Stomach (tissue), 9 donors: ENCODE data around the gene KLF9. TPM values are rescaled to one million over a fixed set of nuclear protein-coding genes. Genes with fewer than 3 reads are reported as not detected.

Source experiments
- DNase-seq, 2 donors: peaks; one replicate each; pipeline versions ENCODE4 v3.0.0 to v3.0.0-alpha.2; 2013 to 2019
- H3K27ac ChIP-seq, 5 donors: fragments of 200-600 bp in 4 of 5; sonication (generic) in 4 of 5; one replicate each; pipeline ENCODE4 v1.5.1; 2013 to 2019; ENCODE audit warnings: mild to moderate bottlenecking in 1 of 5, moderate library complexity in 1 of 5
- H3K27me3 ChIP-seq, 3 donors: fragments of 200-600 bp; sonication (generic); one replicate each; pipeline ENCODE4 v1.5.1; 2017 to 2019; ENCODE audit warnings: mixed run types in 1 of 3
- H3K36me3 ChIP-seq, 4 donors: fragments of 200-600 bp; sonication (generic); 1 replicate in 3 of 4; 2 replicates in 1 of 4; pipeline ENCODE4 v1.5.1; 2016 to 2019
- H3K4me1 ChIP-seq, 4 donors: fragments of 200-600 bp; sonication (generic); one replicate each; pipeline ENCODE4 v1.5.1; 2016 to 2019
- H3K4me3 ChIP-seq, 4 donors: fragments of 200-600 bp; sonication (generic) in 3 of 4; one replicate each; pipeline ENCODE4 v1.5.1; 2016 to 2019; ENCODE audit warnings: mild to moderate bottlenecking in 1 of 4
- H3K9me3 ChIP-seq, 4 donors: fragments of 200-600 bp; sonication (generic); one replicate each; pipeline ENCODE4 v1.5.1; 2016 to 2019
- EP300 ChIP-seq: sonication (generic); formaldehyde crosslinking; IDR thresholded peaks from one replicate; pipeline ENCODE4 v1.6.1; 2017; ENCODE audit warnings: antibody characterized with exemption
- POLR2A ChIP-seq, 4 donors: fragments of 450-650 bp; IDR thresholded peaks; one replicate each; pipeline ENCODE4 v1.6.1; 2016; ENCODE audit warnings: antibody characterized with exemption in 4 of 4, control low read depth in 2 of 4, mild to moderate bottlenecking in 1 of 4, moderate library complexity in 1 of 4
- POLR2AphosphoS5 ChIP-seq, 3 donors: sonication (generic); formaldehyde crosslinking; IDR thresholded peaks; one replicate each; pipeline ENCODE4 v1.6.1; 2016; ENCODE audit warnings: antibody characterized with exemption in 3 of 3
- WGBS, 5 donors: extraction: QIAGEN DNeasy Blood & Tissue Kit in 3 of 5; methylation state at CpG; one replicate each; pipeline versions ENCODE4 v1.1.5 to v1.1.7; 2013 to 2018; 5-methylcytosine and 5-hydroxymethylcytosine counted together
- intact Hi-C: fragments of 100-400 bp; cut with DNase I; formaldehyde crosslinking; loops from one replicate; pipeline ENCODE4 v1.15.1; 2023; ENCODE audit warnings: low total_unique reads
- polyA plus RNA-seq, 3 donors: library from polyadenylated mRNA; stranded (reverse); fragments of 200-250 nt; gene quantifications; one replicate each; pipeline ENCODE4 v1.2.3, GENCODE V29; 2013
- total RNA-seq, 5 donors: library from RNA; depleted of rRNA; stranded (reverse); fragments of >200 nt; gene quantifications; one replicate each; pipeline versions ENCODE4 v1.1.0 to v1.2.3, GENCODE V29; 2014 to 2016
- TF ChIP-seq, protein P1 (sequence below), 7 experiments: fragments of 450-650 bp in 4 of 7; fragments of 200-600 bp in 3 of 7; sonication (generic) in 3 of 7; IDR thresholded peaks; one replicate each; pipeline ENCODE4 v1.5.1; 2016 to 2019; ENCODE audit warnings: antibody characterized with exemption in 7 of 7, control low read depth in 2 of 7, mild to moderate bottlenecking in 1 of 7
- donor health status: healthy with polysubstance abuse.
- donor health status: Bipolar disorder and iron deficiency.
- donor health status: healthy.

The KLF9 gene
- total and polyA plus RNA-seq, 8 donors: 27.9 to 174 (median 55.8) TPM

DNA sequence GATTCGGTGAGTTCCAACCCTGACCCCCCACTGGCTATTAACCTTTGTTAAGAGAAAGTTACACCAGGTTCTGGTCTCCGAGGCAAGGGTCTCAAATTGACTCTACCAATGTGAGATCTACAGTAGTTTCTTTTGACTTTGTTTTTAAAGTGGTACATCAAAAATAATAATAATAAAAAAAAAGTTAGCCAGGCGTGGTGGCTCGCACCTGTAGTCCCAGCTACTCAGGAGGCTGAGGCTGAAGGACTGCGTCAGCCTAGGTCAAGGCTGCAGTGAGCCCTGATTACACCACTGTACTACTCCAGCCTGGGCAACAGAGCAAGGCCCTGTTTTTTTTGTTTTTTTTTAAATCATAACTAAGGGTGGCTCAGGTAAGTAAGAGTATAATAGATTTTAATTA, 1.0 kb upstream of the KLF9 start:
- DNase-seq: no peak
- no peaks in the 10 kb centered on the region for H3K36me3 ChIP-seq
- H3K27me3 ChIP-seq: no peaks in the 10 kb centered on the region
- no peak for TF ChIP-seq POLR2A (IDR thresholded peaks at IDR 0.05)
- TF ChIP-seq, protein P1, sequence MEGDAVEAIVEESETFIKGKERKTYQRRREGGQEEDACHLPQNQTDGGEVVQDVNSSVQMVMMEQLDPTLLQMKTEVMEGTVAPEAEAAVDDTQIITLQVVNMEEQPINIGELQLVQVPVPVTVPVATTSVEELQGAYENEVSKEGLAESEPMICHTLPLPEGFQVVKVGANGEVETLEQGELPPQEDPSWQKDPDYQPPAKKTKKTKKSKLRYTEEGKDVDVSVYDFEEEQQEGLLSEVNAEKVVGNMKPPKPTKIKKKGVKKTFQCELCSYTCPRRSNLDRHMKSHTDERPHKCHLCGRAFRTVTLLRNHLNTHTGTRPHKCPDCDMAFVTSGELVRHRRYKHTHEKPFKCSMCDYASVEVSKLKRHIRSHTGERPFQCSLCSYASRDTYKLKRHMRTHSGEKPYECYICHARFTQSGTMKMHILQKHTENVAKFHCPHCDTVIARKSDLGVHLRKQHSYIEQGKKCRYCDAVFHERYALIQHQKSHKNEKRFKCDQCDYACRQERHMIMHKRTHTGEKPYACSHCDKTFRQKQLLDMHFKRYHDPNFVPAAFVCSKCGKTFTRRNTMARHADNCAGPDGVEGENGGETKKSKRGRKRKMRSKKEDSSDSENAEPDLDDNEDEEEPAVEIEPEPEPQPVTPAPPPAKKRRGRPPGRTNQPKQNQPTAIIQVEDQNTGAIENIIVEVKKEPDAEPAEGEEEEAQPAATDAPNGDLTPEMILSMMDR (IDR thresholded peaks at IDR 0.05): no peak
- H3K4me3 ChIP-seq: peak overlapping the region in 2 of 4 donors; percentile 64 to 65
- peaks cover 23 to 42% (median 40%) of the 10 kb centered on the region in 4 donors for H3K4me1 ChIP-seq
- 85 to 87% (median 86%) methylated on average over 5 of the region's 5 CpGs for WGBS, 5 donors
- intact Hi-C loops: no loop called here
- H3K27ac ChIP-seq: peak overlapping the region; percentile 53 to 100 (median 100)
- no peaks in the 10 kb centered on the region for H3K9me3 ChIP-seq

DNA sequence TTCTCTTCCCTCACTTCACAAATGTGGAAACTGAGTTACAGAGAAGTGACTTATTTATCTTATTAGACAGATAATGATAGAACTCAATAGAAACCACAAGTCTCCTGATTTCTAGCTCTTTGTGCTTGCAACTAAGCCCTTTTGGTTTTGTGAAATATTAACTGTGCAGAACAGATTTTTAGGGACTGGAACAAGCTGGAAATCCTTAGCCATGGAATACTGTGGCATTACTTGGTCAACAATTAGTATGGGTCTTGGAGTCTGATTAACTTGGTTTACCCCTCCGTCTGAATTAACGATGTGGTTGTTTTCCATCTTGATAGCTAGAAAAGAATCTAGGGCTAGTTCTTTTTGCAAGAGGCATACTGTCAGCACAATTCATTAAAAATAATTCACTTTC, 584 bp upstream of the KLF9 start:
- Histone ChIP-seq H3K27me3 (no peaks in the 10 kb centered on the region), H3K9me3 (no peaks in the 10 kb centered on the region), H3K27ac (peak overlapping the region; percentile 53 to 100 (median 100)), H3K4me3 (peak overlapping the region; percentile 64 to 98 (median 78)), H3K4me1 (peaks cover 25 to 47% (median 40%) of the 10 kb centered on the region in 4 donors), H3K36me3 (no peaks in the 10 kb centered on the region)
- intact Hi-C loops: no loop called here
- no peak for DNase-seq
- TF ChIP-seq, protein P1 (IDR thresholded peaks at IDR 0.05): no peak
- no peak for TF ChIP-seq POLR2A (IDR thresholded peaks at IDR 0.05)
- no peak for TF ChIP-seq POLR2AphosphoS5 (IDR thresholded peaks at IDR 0.05)
- no peak for TF ChIP-seq EP300
- 34 to 67% (median 47%) methylated on average over 2 of the region's 2 CpGs for WGBS, 5 donors

DNA sequence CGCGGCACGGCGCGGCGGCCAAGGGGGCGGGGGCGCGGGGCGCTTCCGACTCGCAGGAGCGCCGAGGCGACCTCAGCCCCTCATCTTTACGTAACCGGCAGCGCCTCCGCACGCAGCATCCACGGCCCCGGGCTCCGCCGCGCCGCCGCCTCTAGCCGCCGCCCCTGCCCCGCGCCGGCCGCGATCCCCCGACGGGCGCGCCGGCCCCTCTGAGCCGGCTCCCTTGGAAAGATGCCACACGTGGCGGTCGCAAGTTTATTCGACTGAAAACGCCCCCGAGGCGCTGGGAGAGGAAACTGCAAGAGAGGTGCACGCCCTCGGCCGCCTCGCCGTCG, 1.0 kb downstream of the KLF9 start:
- intact Hi-C loops: no loop called here
- DNase-seq: peak in 1 of 2 donors; percentile 84
- Histone ChIP-seq H3K27me3 (no peaks in the 10 kb centered on the region), H3K9me3 (no peaks in the 10 kb centered on the region), H3K36me3 (peaks cover 0 to 3% (median under 1%) of the 10 kb centered on the region in 4 donors), H3K4me1 (peaks cover 31 to 58% (median 51%) of the 10 kb centered on the region in 4 donors), H3K27ac (peak overlapping the region; percentile 99 to 100 (median 100)), H3K4me3 (peak overlapping the region; percentile 64 to 98 (median 78))
- TF ChIP-seq EP300 (no peak), POLR2A (IDR thresholded peaks at IDR 0.05) (no peak), POLR2AphosphoS5 (IDR thresholded peaks at IDR 0.05) (no peak)
- TF ChIP-seq, protein P1 (IDR thresholded peaks at IDR 0.05): no peak
- 0 to 1% (median 0%) methylated on average over 3 to 53 of the region's 53 CpGs for WGBS, 5 donors

DNA sequence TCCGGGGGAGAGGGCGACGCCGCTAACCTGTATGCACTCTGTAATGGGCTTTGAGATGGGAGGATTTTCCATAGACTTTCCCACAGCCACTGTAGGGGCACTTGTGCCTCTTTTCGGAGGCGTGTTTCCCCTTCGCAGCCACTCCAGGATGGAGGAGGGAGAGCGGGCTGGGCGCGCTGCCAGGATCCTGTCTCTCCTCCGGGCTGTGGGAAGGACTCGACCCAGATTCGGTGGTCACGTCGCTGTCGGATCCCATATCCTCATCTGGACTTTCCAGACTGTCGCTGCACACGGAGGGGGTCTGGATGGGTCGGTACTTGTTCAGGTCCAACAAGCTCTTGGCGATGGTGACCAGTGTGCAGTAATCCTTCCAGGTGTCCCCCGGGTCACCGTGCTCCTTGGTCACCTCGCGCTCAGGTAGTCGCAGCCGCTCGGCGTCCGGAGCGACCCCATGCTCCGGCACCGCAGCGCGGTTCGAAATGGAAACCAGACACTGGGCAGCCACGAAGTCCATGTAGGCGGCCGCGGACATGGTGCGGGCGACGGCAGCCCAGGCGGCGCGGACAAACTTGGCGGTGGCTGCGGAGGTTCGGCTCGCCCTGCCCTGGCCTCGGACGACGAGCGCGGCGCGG, 1.5 kb downstream of the KLF9 start:
- intact Hi-C loops: no loop called here
- DNase-seq: peak; percentile 85 to 93
- Histone ChIP-seq H3K36me3 (peaks cover 0 to 8% (median 6%) of the 10 kb centered on the region in 4 donors), H3K9me3 (no peaks in the 10 kb centered on the region), H3K27ac (peak overlapping the region; percentile 99 to 100 (median 100)), H3K4me1 (peaks cover 31 to 58% (median 51%) of the 10 kb centered on the region in 4 donors), H3K4me3 (peak overlapping the region; percentile 64 to 98 (median 78)), H3K27me3 (no peaks in the 10 kb centered on the region)
- peak in 2 of 3 donors; percentile 26 to 83 for TF ChIP-seq POLR2AphosphoS5 (IDR thresholded peaks at IDR 0.05)
- TF ChIP-seq EP300: no peak
- TF ChIP-seq, protein P1 (IDR thresholded peaks at IDR 0.05): no peak
- peak in 1 of 4 donors; percentile 22 for TF ChIP-seq POLR2A (IDR thresholded peaks at IDR 0.05)
- WGBS, 5 donors: 0 to 2% (median 1%) methylated on average over 21 to 56 of the region's 56 CpGs
